ENCODE results near the gene EIF3K. TPM values are rescaled to one million over a fixed set of nuclear protein-coding genes. Genes with fewer than 3 reads are reported as not detected.

EIF3K gene
- total and polyA plus RNA-seq, 2 of the 13 experiments (the other 11 are each of a cell fraction or from before 2014, with no cell fraction given), result 179 to 258 TPM

GRCh38 chr19:38649305-38650171, 30.6 kb downstream of the EIF3K start (continued):
- TF ChIP-seq ZHX1 (CRISPR knock-in tag; IDR thresholded peaks at IDR 0.05; ENCODE audit: low read depth) (no peak), ZNF670 (CRISPR knock-in tag; IDR thresholded peaks at IDR 0.05; ENCODE audit: borderline replicate concordance) (no peak), ZNF10 (CRISPR knock-in tag; IDR thresholded peaks at IDR 0.05; ENCODE audit: borderline replicate concordance, low read depth) (no peak), ZNF142 (CRISPR knock-in tag; IDR thresholded peaks at IDR 0.05) (peak; percentile 29; the same call in 1 of the 2 replicates), ISX (CRISPR knock-in tag; conservative IDR thresholded peaks at IDR 0.05) (no peak), CSRNP2 (CRISPR knock-in tag; conservative IDR thresholded peaks at IDR 0.05; ENCODE audit: low read depth) (no peak), MTF2 (CRISPR knock-in tag; IDR thresholded peaks at IDR 0.05; ENCODE audit: borderline replicate concordance) (no peak), ZNF580 (CRISPR knock-in tag; IDR thresholded peaks at IDR 0.05; ENCODE audit: borderline replicate concordance, low read depth) (0 out of 2 replicates have a peak, but pooled peaks have one; percentile 27), NFIC (IDR thresholded peaks at IDR 0.05; ENCODE audit: low read length) (no peak), ZNF749 (CRISPR knock-in tag; IDR thresholded peaks at IDR 0.05; ENCODE audit: borderline replicate concordance) (no peak), TCF7 (IDR thresholded peaks at IDR 0.05; ENCODE audit: low read depth) (0 out of 2 replicates have a peak, but pooled peaks have one; percentile 34), NFKB2 (CRISPR knock-in tag; IDR thresholded peaks at IDR 0.05; ENCODE audit: borderline replicate concordance) (peak; percentile 55; the same call in 1 of the 2 replicates), TP53 (CRISPR knock-in tag; conservative IDR thresholded peaks at IDR 0.05) (no peak), ELK4 (CRISPR knock-in tag; IDR thresholded peaks at IDR 0.05; ENCODE audit: borderline replicate concordance) (no peak), SAP130 (CRISPR knock-in tag; IDR thresholded peaks at IDR 0.05; ENCODE audit: low read depth) (peak; percentile 88), ZNF3 (CRISPR knock-in tag; IDR thresholded peaks at IDR 0.05) (no peak), SIN3A (IDR thresholded peaks at IDR 0.05; ENCODE audit: borderline replicate concordance, low read depth, low read length) (0 out of 2 replicates have a peak, but pooled peaks have one; percentile 57)

All from HepG2 (cell line).